Measurements from ENCODE around the gene C9orf50.

C9orf50 gene

DNA sequence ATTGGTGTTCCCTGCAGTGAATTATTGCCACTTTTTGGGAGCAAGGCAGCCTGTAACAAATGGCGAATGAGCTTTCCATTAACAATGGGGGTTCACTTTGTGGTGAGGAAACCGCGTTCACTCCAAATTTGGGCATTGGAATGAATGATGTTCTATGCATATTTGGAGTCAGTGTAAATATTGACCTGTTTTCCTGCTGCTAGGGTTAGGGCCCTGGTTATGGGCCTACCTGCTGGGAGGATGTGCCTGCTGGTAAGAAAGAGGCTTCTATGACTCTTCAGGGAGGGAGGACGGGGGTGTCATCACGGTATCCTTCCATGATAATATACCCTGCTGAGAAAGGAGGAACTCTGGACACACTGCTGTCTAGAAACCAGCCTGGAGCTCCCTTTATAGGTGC is 29.0 kb downstream of the C9orf50 start:
- no peak for DNase-seq (ENCODE audit: low read depth)

GRCh38 chr9:129590466-129590865 is 30.4 kb downstream of the C9orf50 start:
- DNase-seq (ENCODE audit: low read depth) = no peak

- DNase-seq (ENCODE audit: low read depth) = no peak
Observed at GRCh38 chr9:129587487-129588262, 33.2 kb downstream of the C9orf50 start.

DNA sequence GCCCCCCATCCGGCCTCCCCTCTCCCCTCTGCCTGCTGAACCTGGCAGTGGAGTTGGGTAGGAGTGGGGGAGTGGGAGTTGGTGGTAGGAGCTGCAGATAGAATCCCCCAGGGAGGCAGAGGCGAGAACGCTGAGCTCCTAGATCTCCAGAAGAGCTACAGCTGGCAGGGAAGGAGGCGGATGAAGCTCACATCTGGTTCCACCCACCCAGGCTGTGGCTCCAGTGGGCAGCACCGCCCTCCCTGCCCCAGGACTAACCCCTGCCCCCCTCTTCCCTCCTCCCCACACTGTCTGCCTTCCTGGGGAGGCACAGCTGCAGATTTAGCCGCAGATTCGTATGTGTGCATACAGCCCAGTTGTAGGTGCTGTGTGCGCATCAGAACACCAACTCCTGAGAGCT is 34.2 kb downstream of the C9orf50 start:
- no peak for DNase-seq (ENCODE audit: low read depth)

DNA sequence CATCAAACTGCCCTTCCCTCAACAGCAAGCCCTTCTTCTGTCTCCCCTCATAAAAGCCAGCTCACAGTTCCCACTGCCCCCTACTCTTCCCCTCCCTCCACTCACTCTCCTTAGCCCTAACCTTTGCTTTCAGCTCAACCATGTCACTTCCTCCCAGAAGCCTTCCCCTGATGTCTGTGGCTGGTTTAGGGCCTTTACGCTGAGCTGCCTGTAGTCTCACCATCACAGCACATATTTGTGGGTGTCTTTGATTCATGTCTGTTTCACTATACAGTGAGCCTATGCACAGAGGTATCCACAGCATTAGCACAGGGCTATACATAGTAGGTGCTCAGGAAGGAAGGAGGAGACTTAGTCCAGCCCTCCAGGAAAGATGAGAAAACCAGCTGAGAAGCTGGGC is 34.7 kb downstream of the C9orf50 start:
- no peak for DNase-seq (ENCODE audit: low read depth)

GRCh38 chr9:129585352-129585751 is 35.5 kb downstream of the C9orf50 start:
- no peak for DNase-seq (ENCODE audit: low read depth)

- peak; percentile 37 for DNase-seq (ENCODE audit: low read depth)
Observed at GRCh38 chr9:129584136-129584535, 36.8 kb downstream of the C9orf50 start.

DNA sequence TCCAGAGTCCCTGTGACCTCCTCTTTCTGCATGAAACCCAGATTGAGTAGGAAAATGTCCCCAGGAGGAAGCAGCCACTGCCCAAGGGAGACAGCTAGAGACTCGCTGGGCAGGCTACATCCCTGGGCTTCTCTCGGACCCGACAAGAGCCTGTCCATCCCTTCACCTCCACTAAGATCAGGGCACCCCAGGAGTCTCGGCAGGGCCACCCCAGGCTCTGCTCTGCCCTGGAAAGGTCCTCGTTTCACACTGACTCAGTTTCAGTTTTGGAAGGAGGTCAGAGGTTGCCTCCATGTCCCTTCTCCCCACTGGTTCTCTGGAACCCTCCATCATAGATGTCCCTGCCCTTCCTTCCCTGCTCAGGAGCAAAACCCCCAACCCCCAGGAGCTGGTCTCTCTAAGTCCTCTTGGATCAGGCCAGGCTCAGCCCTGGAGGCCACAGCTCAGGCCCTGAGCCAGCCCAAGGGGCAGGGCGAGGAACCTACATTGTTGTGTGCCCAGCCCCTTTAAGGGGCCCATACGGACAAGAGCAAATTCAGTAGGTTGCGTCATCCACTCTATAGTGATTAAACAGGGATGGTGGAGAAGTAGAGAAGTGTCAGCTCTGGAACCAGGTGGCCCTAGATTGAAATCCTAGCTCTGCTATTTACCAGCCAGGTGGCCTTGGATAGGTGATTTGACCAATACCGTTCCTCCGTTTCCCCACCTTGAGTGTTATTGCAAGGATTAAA is 37.4 kb downstream of the C9orf50 start:
- no peak for DNase-seq (ENCODE audit: low read depth)

- no peak for DNase-seq (ENCODE audit: low read depth)
Observed at GRCh38 chr9:129582855-129583254, 38.0 kb downstream of the C9orf50 start.

DNA sequence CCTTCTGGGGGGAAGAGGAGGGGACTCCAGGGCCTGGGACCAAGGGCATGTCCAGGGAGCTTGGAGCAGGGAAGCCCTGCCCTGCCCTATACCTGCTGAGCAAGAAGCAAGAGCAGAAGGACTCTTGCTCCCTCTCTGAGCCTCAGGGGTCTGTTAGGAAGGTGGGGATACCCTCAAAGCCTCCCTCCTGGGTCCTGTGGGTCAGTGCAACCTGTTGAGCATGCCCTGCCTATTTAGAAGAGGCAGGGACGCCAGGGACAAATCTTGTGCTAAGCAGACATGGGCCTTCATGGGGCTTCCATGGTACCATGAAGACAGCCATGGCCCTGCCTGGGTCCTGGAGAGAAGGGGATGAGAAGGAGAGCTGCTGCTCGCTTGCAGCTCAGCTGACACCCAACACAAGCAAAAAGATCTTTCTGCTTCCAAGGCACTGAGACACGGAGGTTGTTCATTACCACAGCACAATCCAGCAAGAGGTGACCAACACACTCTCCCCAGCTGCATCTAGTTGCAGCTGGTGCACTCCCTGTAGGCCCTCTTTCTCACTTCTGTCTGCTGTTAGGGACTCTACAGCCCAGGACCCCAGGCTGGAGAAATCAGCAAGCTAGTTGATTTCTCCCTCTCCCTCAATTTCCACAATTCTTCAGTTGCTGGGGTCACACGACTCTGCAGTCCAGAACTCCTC is 39.3 kb downstream of the C9orf50 start:
- no peak for DNase-seq (ENCODE audit: low read depth)

- no peak for DNase-seq (ENCODE audit: low read depth)
Observed at GRCh38 chr9:129580211-129580915, 40.5 kb downstream of the C9orf50 start.

- no peak for DNase-seq (ENCODE audit: low read depth)
Observed at GRCh38 chr9:129579294-129579693, 41.6 kb downstream of the C9orf50 start.

DNA sequence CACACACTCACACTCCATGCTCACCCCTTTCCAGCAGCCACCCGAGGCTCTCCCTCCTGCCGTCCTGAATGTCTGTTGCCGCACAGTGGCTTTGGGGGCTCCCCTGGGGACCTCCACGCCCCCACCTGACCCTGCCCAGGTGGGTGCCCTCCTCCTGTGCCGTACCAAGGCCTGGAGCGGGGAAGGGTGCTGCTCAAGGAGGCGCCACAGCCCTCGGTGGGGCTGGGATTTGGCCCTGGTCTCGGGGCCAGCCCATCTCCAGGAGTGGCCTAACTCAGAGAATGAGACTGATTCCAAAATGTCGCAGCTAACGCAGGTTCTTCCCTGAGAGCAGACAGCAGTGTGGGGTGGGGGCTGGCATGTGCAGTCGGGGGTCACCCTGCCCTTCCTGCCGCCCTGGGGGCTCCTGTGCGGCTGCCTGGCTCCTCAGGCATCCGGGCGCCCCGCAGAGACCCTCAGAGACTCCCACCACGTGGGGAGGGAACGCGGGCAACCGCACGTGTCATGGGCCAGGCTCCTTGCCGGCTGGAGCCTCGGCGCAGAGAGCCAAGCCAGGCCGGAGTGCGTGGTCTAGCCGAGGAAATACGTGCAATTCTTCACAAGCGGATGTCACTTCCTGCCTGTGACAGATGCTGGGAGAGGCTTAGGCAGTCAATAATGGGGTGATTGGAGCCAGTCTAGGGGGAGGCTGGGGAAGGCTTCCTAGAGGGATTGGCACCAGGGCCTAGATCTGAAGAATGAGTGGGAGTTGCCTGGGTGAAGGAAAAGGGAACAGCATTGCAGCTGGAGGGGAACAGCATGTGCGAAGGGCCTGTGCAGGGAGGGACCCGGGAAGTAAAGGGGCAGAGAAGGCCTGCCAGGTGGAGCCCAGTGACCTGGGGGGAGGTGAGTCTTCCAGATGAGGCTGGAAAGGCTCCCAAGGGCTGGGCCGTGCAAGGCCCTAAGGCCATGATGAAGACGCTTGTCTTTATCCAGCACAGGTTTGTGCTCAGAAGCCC is 44.1 kb downstream of the C9orf50 start:
- DNase-seq (ENCODE audit: low read depth) = no peak

- no peak for DNase-seq (ENCODE audit: low read depth)
Observed at GRCh38 chr9:129575818-129576217, 45.1 kb downstream of the C9orf50 start.

DNA sequence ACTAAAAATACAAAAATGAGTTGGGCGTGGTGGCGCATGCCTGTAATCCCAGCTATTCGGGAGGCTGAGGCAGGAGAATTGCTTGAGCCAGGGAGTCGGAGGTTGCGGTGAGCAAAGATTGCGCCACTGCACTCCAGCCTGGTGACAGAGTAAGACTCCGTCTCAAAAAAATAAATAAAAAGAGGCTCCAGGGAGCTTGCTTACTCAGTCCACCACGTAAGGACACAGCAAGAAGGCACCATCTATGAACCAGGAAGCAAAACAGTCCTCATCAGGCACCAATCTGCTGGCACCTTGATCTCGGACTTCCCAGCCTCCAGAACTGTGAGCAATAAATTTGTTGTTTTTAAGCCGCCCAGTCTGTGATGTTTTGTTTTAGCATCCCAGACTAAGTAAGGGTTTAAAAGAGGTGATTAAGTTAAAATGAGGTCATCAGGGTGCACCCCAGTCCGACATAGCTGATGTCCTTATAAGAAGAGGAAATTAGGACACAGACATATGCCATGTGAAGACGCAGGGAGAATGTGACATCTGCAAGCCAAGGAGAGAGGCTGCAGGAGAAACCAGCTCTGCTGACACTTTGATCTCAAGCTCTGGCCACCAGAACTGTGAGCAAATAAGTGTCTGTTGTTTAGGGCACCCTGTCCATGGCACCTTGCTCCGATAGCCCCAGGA is 45.9 kb downstream of the C9orf50 start:
- no peak for DNase-seq (ENCODE audit: low read depth)

DNA sequence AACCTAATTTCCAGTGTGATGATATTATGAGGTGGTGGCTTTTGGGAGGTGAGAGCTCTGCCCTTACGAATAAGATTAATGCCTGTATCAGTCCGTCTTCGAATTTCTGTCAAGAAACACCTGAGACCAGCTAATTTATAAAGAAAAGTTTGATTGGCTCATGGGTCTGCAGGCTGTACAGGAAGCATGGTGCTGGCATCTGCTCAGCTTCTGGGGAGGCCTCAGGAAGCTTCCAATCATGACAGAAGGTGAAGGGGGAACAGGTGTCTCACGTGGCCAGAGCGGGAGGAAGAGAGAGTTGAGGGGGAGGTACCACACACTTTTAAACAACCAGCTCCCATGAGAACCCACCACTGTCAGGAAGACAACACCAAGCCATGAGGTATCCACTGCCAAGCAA is 46.9 kb downstream of the C9orf50 start:
- DNase-seq (ENCODE audit: low read depth) = no peak

DNA sequence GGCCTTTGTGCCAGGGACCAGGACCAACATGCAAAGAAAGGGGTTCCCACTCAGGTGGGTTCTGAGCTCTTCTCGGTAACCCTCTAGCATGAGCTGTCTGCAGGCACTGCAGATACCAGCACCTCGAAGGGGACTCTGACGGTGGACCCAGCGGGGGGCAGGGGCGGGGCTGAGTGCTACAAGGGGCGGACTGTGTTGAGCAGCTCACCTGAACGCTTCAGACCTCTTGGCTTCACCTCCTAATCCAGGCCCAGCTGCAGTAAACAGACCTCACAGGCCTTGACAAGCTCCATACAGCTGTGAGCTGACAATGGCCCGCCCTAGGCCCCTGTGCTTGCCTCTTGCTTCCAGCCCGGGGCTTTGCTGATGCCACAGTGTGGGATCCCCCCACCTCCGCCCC is 48.4 kb downstream of the C9orf50 start:
- no peak for DNase-seq (ENCODE audit: low read depth)

GRCh38 chr9:129572052-129572425 is 48.9 kb downstream of the C9orf50 start:
- no peak for DNase-seq (ENCODE audit: low read depth)

DNA sequence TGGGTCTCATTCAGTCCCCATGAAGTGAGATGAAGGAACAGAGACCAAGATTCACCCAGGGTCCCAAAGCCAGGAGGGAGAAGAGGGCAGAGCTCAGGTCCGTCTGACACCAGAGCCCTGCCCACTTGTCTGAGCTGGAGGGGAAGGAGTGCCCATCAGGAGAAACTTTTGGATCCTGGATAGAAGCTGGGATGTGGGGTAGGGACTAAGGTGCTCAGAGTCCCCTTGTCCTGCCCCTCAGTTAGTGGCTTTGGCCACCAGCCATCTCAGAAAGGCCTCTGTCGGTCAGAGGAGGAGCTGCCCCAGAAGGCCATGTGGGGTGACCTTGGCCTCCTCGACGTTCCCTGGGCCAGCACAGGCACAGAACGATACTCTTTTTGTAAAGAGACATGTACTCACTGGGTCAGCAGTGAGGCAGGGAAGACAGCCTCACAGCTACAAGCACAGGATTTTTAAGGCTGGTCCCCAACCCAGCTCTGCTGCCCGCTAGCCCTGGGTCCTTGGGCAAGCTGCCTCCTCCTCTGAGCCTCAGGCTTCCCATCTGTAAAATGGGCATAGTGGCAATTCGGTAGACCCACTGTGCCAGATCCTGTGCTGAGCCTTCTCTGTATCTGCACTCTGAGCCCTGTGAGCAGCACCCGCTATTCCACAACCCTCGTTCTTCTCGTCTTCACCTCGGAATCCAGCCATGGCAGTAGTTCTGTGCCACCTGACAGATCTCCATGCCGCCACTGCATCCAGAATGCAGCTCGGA is 49.4 kb downstream of the C9orf50 start:
- no peak for DNase-seq (ENCODE audit: low read depth)

All from activated gamma-delta T cell treated with anti-CD3 and anti-CD28 coated beads, Interleukin-2, amount 50 U/mL, for 16 hours (primary cell).